Chondrocyte (in vitro differentiated cells): ENCODE data around the gene CNPY2. TPM values are rescaled to one million over a fixed set of nuclear protein-coding genes. Genes with fewer than 3 reads are reported as not detected.

Source experiments
- DNase-seq: peaks from one replicate; pipeline ENCODE4 v3.0.0; 2021; ENCODE audit warnings: mixed read lengths, low spot score
- H3K27ac Mint-ChIP-seq: one replicate; pipeline ENCODE4 v1.8.0; 2021; ENCODE audit warnings: mild to moderate bottlenecking, moderate library complexity, mixed read lengths; ENCODE audit not compliant: unreplicated experiment
- H3K27me3 Mint-ChIP-seq: 2 replicates; pipeline ENCODE4 v1.8.0; 2021; ENCODE audit warnings: low read depth, mixed read lengths
- H3K36me3 Mint-ChIP-seq: 2 replicates; pipeline ENCODE4 v1.8.0; 2021; ENCODE audit warnings: low read depth, mixed read lengths
- H3K4me1 Mint-ChIP-seq: 2 replicates; pipeline ENCODE4 v1.8.0; 2021; ENCODE audit warnings: low read depth, mild to moderate bottlenecking, mixed read lengths
- H3K4me3 Mint-ChIP-seq: one replicate; pipeline ENCODE4 v1.8.0; 2021; ENCODE audit warnings: mild to moderate bottlenecking, moderate library complexity, mixed read lengths; ENCODE audit not compliant: unreplicated experiment
- H3K9me3 Mint-ChIP-seq: 2 replicates; pipeline ENCODE4 v1.8.0; 2021; ENCODE audit warnings: low read depth, mixed read lengths
- CTCF ChIP-seq: fragments of 200-600 bp; sonication (generic); IDR thresholded peaks from 2 replicates; pipeline ENCODE4 v1.5.0; 2021; ENCODE audit warnings: antibody characterized with exemption, mild to moderate bottlenecking, moderate library complexity
- total RNA-seq: library from RNA; stranded (reverse); gene quantifications from 3 replicates; pipeline ENCODE4 v1.2.1, GENCODE V29; 2021

The CNPY2 gene
- total RNA-seq, 1 donor from 2014 or later: 144 TPM

- Mint-ChIP-seq H3K36me3 (peaks cover 2% of the 10 kb centered on the region), H3K27me3 (no peaks in the 10 kb centered on the region), H3K9me3 (no peaks in the 10 kb centered on the region), H3K4me1 (peaks cover 16% of the 10 kb centered on the region), H3K27ac (peak overlapping the region; percentile 45), H3K4me3 (no peak overlapping the region)
- no peak for TF ChIP-seq CTCF
- no peak for DNase-seq
Measured at GRCh38 chr12:56304276-56304675, 11.5 kb downstream of the CNPY2 start.

DNA sequence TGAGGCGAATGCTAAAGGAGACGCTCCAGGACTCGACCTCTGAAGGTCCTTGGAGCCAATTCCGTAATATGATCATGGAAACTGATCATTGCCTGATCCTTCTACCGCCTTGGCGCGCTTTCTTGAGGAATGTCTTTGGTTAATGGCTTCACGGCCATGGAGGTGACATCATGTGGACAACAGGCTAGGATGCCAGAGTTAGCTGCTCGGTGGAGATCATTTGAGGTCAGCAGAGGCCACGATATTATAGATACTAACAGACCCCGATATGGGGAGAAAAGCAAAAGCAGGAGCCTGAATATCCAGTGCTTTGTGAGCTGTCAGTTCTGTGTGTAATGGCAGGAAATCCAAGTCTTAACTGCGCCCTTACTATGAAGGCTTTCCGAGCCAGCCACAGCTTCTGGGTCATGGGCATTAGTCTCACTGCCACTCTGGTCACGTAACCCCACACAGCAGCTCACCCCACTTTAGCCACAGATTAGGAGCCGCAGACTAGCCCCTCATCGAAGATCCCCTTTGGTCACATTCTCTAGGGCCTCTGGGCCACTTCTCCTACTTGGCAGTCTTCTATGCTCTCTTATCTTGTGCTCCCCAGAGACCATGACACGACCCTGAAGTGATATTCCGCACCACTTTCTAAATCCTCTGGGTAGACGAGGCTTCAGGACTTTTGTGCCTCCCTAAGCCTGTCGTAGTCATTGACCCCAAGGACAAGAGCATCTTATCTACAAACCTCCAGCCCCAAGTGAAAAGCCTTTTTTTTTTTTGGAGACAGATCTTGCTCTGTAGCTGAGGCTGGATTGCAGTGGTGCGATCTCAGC is 14.9 kb downstream of the CNPY2 start:
- Mint-ChIP-seq H3K9me3 (no peaks in the 10 kb centered on the region), H3K27me3 (no peaks in the 10 kb centered on the region), H3K36me3 (no peaks in the 10 kb centered on the region), H3K27ac (peak overlapping the region; percentile 91), H3K4me3 (peak overlapping the region; percentile 94), H3K4me1 (peaks cover 44% of the 10 kb centered on the region)
- DNase-seq: no peak
- TF ChIP-seq CTCF: no peak

- Mint-ChIP-seq H3K9me3 (no peaks in the 10 kb centered on the region), H3K27ac (peak within 1 kb of the TSS; percentile 95), H3K4me1 (peaks cover 44% of the 10 kb centered on the region), H3K36me3 (no peaks in the 10 kb centered on the region), H3K27me3 (no peaks in the 10 kb centered on the region), H3K4me3 (peak within 1 kb of the TSS; percentile 94)
- peak; percentile 99 for DNase-seq
- TF ChIP-seq CTCF: no peak
Measured at GRCh38 chr12:56299853-56300643, 15.7 kb downstream of the CNPY2 start, which contains the start of gene CS. Gene CS, minus strand, starts transcription at chr12:56300330. Its CDS starts 129 bp downstream, at chr12:56300201.

- peaks cover 44% of the 10 kb centered on the region for H3K4me1 Mint-ChIP-seq
- no peak for DNase-seq
- H3K9me3 Mint-ChIP-seq: no peaks in the 10 kb centered on the region
- peak overlapping the region; percentile 95 for H3K27ac Mint-ChIP-seq
- H3K27me3 Mint-ChIP-seq: no peaks in the 10 kb centered on the region
- no peak for TF ChIP-seq CTCF
- peak overlapping the region; percentile 94 for H3K4me3 Mint-ChIP-seq
- no peaks in the 10 kb centered on the region for H3K36me3 Mint-ChIP-seq
Measured at GRCh38 chr12:56299308-56299852, 16.4 kb downstream of the CNPY2 start.

- H3K9me3 Mint-ChIP-seq: no peaks in the 10 kb centered on the region
- no peaks in the 10 kb centered on the region for H3K36me3 Mint-ChIP-seq
- H3K27me3 Mint-ChIP-seq: no peaks in the 10 kb centered on the region
- H3K4me1 Mint-ChIP-seq: peaks cover 44% of the 10 kb centered on the region
- peak overlapping the region; percentile 42 for H3K27ac Mint-ChIP-seq
- no peak for TF ChIP-seq CTCF
- H3K4me3 Mint-ChIP-seq: peak overlapping the region; percentile 94
- DNase-seq: no peak
Measured at GRCh38 chr12:56298828-56299227, 17.0 kb downstream of the CNPY2 start.
